B cell (primary cell): Measurements from ENCODE around the gene ALAD. TPM values are rescaled to one million over a fixed set of nuclear protein-coding genes. Genes with fewer than 3 reads are reported as not detected.

Source experiments
- ATAC-seq: fragments of 200-7000 bp; cut with Tn5 transposase; one replicate; pipeline ENCODE4 v1.10.0; 2021; ENCODE audit warnings: low read depth, mild to moderate bottlenecking, moderate number of reproducible peaks, moderate library complexity
- CTCF ChIA-PET: fragments of 350-600 bp; sonication (Branson Sonifier 250); formaldehyde crosslinking; loops from one replicate; lab custom pipeline; 2021; ENCODE audit warnings: antibody characterized with exemption, inconsistent platforms; lab: Charles Lee
- POLR2A ChIA-PET: fragments of 350-600 bp; sonication (Branson Sonifier 250); formaldehyde crosslinking; loops from one replicate; lab custom pipeline; 2021; ENCODE audit warnings: antibody characterized with exemption; lab: Charles Lee
- DNase-seq: peaks from one replicate; pipeline ENCODE4 v3.0.0; 2013
- H2AFZ ChIP-seq: 2 replicates; pipeline ENCODE4 v1.6.1; 2012; ENCODE audit warnings: mild to moderate bottlenecking, low read depth, low read length; ENCODE audit not compliant: insufficient read depth, poor library complexity, severe bottlenecking
- H3K27ac ChIP-seq, 2 donors: 1 replicate in 1 of 2; 2 replicates in 1 of 2; pipeline ENCODE4 v1.5.1; 2012 to 2013; ENCODE audit warnings: low read length in 2 of 2, mild to moderate bottlenecking in 2 of 2, moderate library complexity in 1 of 2
- H3K27me3 ChIP-seq, 4 experiments: fragments of 200-600 bp in 1 of 4; sonication (generic) in 1 of 4; replicated peaks in 1 of 4; 1 replicate in 2 of 4; 2 replicates in 2 of 4; pipeline versions ENCODE4 v1.6.1 to v1.7.0; 2013 to 2016; ENCODE audit warnings: low read length in 3 of 4, mild to moderate bottlenecking in 2 of 4, mixed read lengths in 1 of 4, moderate library complexity in 1 of 4; ENCODE audit not compliant: insufficient read depth in 4 of 4, control insufficient read depth in 3 of 4; ENCODE audit errors: control extremely low read depth in 1 of 4
- H3K36me3 ChIP-seq, 2 experiments: replicated peaks in 1 of 2; 1 replicate in 1 of 2; 2 replicates in 1 of 2; pipeline versions ENCODE4 v1.6.1 to v1.7.1; 2013; ENCODE audit warnings: low read length in 1 of 2; ENCODE audit not compliant: insufficient read depth in 2 of 2, control insufficient read depth in 1 of 2; ENCODE audit errors: control extremely low read depth in 1 of 2, extremely low read depth in 1 of 2
- H3K4me1 ChIP-seq, 2 donors: fragments of 200-600 bp in 1 of 2; sonication (generic) in 1 of 2; 1 replicate in 1 of 2; 2 replicates in 1 of 2; pipeline versions ENCODE4 v1.5.1 to v1.6.1; 2013 to 2017; ENCODE audit warnings: low read length in 2 of 2; ENCODE audit not compliant: control insufficient read depth in 2 of 2, insufficient read depth in 2 of 2
- H3K4me2 ChIP-seq: replicated peaks from 2 replicates; pipeline ENCODE3; 2012; ENCODE audit warnings: mild to moderate bottlenecking, low read depth, low read length; ENCODE audit not compliant: poor library complexity, severe bottlenecking
- H3K4me3 ChIP-seq, 5 experiments: fragments of 200-600 bp in 1 of 5; sonication (generic) in 1 of 5; 1 replicate in 3 of 5; 2 replicates in 2 of 5; pipeline versions ENCODE4 v1.5.1 to v1.7.0; 2011 to 2016; ENCODE audit warnings: low read length in 4 of 5, mild to moderate bottlenecking in 4 of 5, low read depth in 2 of 5, control low read depth in 1 of 5, moderate library complexity in 1 of 5; ENCODE audit not compliant: insufficient read depth in 1 of 5; ENCODE audit errors: control extremely low read depth in 1 of 5, extremely low read depth in 1 of 5
- H3K79me2 ChIP-seq: fragments of 200-600 bp; sonication (generic); one replicate; pipeline ENCODE4 v1.6.0; 2016; ENCODE audit warnings: low read length; ENCODE audit not compliant: control insufficient read depth, insufficient read depth
- H3K9ac ChIP-seq: fragments of 200-600 bp; sonication (generic); 2 replicates; pipeline ENCODE4 v1.6.1; 2017; ENCODE audit warnings: mild to moderate bottlenecking, low read length, moderate library complexity
- H3K9me3 ChIP-seq, 3 donors: one replicate each; pipeline versions ENCODE4 v1.6.1 to v1.7.1; 2013; ENCODE audit warnings: low read length in 2 of 3; ENCODE audit not compliant: control insufficient read depth in 2 of 3, insufficient read depth in 1 of 3; ENCODE audit errors: control extremely low read depth in 1 of 3
- H4K20me1 ChIP-seq: 2 replicates; pipeline ENCODE4 v1.6.0; 2012; ENCODE audit warnings: mild to moderate bottlenecking, low read length; ENCODE audit not compliant: insufficient read depth, control insufficient read depth, poor library complexity, severe bottlenecking
- H3K27ac Mint-ChIP-seq: one replicate; pipeline ENCODE4 v1.8.0; 2021; ENCODE audit warnings: mixed read lengths
- H3K27me3 Mint-ChIP-seq: one replicate; pipeline ENCODE4 v1.8.0; 2021; ENCODE audit warnings: mixed read lengths
- H3K4me1 Mint-ChIP-seq: one replicate; pipeline ENCODE4 v1.8.0; 2021; ENCODE audit warnings: mixed read lengths
- H3K4me3 Mint-ChIP-seq: one replicate; pipeline ENCODE4 v1.8.0; 2021; ENCODE audit warnings: mixed read lengths
- H3K9me3 Mint-ChIP-seq: one replicate; pipeline ENCODE4 v1.8.0; 2022; ENCODE audit warnings: mixed read lengths; ENCODE audit not compliant: insufficient read depth
- CTCF ChIP-seq: fragments of 200-600 bp; IDR thresholded peaks from one replicate; pipeline ENCODE4 v1.8.0; 2022; ENCODE audit warnings: antibody characterized with exemption, mild to moderate bottlenecking
- EZH2 ChIP-seq: IDR thresholded peaks from 2 replicates; pipeline ENCODE4 v1.6.1; 2012; ENCODE audit warnings: borderline replicate concordance, low read depth, mild to moderate bottlenecking, moderate library complexity, low read length; ENCODE audit not compliant: insufficient read depth, poor library complexity, severe bottlenecking
- WGBS: methylation state at CpG from one replicate; pipeline ENCODE4 v1.1.5; 2013; ENCODE audit warnings: missing lambda C conversion rate; ENCODE audit not compliant: insufficient coverage; 5-methylcytosine and 5-hydroxymethylcytosine counted together
- intact Hi-C: fragments of 100-400 bp; cut with micrococcal nuclease; formaldehyde crosslinking; loops from one replicate; pipeline ENCODE4 v1.10.0; 2022
- polyA plus RNA-seq: library from polyadenylated mRNA; depleted of rRNA; stranded (reverse); fragments of >200 nt; gene quantifications from 2 replicates; pipeline ENCODE4 v1.2.3, GENCODE V29; 2012
- total RNA-seq, 2 donors: library from RNA; stranded (reverse); fragments of 120-200 nt in 1 of 2; gene quantifications; 1 replicate in 1 of 2; 2 replicates in 1 of 2; pipeline versions ENCODE4 v1.2.3 to v1.2.4, GENCODE V29; 2013 to 2022

ALAD gene
- total and polyA plus RNA-seq, 2 donors (not counting 1 experiment from before 2014, with no cell fraction given) = 22.0 to 39.8 TPM

- ChIA-PET POLR2A (interaction anchor here (0.6 to 2.1 kb wide), 3 partner anchors 12 to 59 kb away, joined by 3 to 7 read pairs (median 4); partner anchors contain the start of gene WDR31), CTCF (interaction anchor here (1.0 kb wide), 1 partner anchor 49 kb away, joined by 4 read pairs; the partner anchor contains the start of gene ALAD)
- intact Hi-C loops = no loop called here
- H3K9me3 Mint-ChIP-seq = no peaks in the 10 kb centered on the region
- Histone ChIP-seq H3K36me3 (no peaks in the 10 kb centered on the region), H2AFZ (no peak overlapping the region), H3K27ac (no peak overlapping the region), H3K79me2 (no peaks in the 10 kb centered on the region), H3K4me1 (peaks cover 19 to 22% of the 10 kb centered on the region in 2 donors), H4K20me1 (no peaks in the 10 kb centered on the region), H3K4me3 (no peak overlapping the region), H3K9ac (no peak overlapping the region), H3K27me3 (peaks cover 0 to 17% (median 1%) of the 10 kb centered on the region in 4 experiments), H3K9me3 (no peaks in the 10 kb centered on the region), H3K4me2 (no peak overlapping the region)
- ATAC-seq (no peak), DNase-seq (no peak)
- H3K27me3 Mint-ChIP-seq = peaks cover 18% of the 10 kb centered on the region
- peaks cover 25% of the 10 kb centered on the region for H3K4me1 Mint-ChIP-seq
- TF ChIP-seq CTCF (no peak), EZH2 (no peak)
- no CpG with 5 or more reads among the region's 6 CpGs for WGBS
- H3K4me3 Mint-ChIP-seq = no peak overlapping the region
- no peak overlapping the region for H3K27ac Mint-ChIP-seq
These were observed 49.1 kb downstream of the ALAD start for GRCh38 chr9:113352006-113352405.

GRCh38 chr9:113350937-113351336, 50.1 kb downstream of the ALAD start:
- H3K4me2 ChIP-seq = peak overlapping the region; percentile 79
- H2AFZ ChIP-seq = peak overlapping the region; percentile 18
- POLR2A ChIA-PET = interaction anchor here (2.1 kb wide), 1 partner anchor 11 kb away, joined by 7 read pairs; the partner anchor contains the start of gene WDR31
- peaks cover 0 to 17% (median 1%) of the 10 kb centered on the region in 4 experiments for H3K27me3 ChIP-seq
- Mint-ChIP-seq H3K9me3 (no peaks in the 10 kb centered on the region), H3K4me3 (peak overlapping the region; percentile 85), H3K4me1 (peaks cover 25% of the 10 kb centered on the region), H3K27me3 (peaks cover 14% of the 10 kb centered on the region), H3K27ac (peak overlapping the region; percentile 23)
- H3K9me3 ChIP-seq = no peaks in the 10 kb centered on the region
- DNase-seq (peak; percentile 60), ATAC-seq (peak; percentile 44)
- CTCF ChIA-PET = interaction anchor here (0.7 to 2.2 kb wide), 2 partner anchors 11 to 231 kb away, joined by 3 to 10 read pairs; partner anchors contain the start of gene WDR31
- H3K79me2 ChIP-seq = no peaks in the 10 kb centered on the region
- 8% methylated on average over 5 of the region's 6 CpGs for WGBS
- intact Hi-C loops = loop anchor here (1.0 to 2.0 kb wide), 2 partner anchors 11 to 14 kb away; partner anchors contain the start of gene WDR31
- H3K9ac ChIP-seq = peak overlapping the region; percentile 64
- H3K27ac ChIP-seq = no peak overlapping the region
- no peaks in the 10 kb centered on the region for H4K20me1 ChIP-seq
- no peak for TF ChIP-seq CTCF
- TF ChIP-seq EZH2 = no peak
- H3K4me1 ChIP-seq = peaks cover 19 to 22% of the 10 kb centered on the region in 2 donors
- H3K36me3 ChIP-seq = no peaks in the 10 kb centered on the region
- H3K4me3 ChIP-seq = no peak overlapping the region
